Heart left ventricle (tissue), 16 donors: ENCODE measurements around the gene HTR1D. TPM values are rescaled to one million over a fixed set of nuclear protein-coding genes. Genes with fewer than 3 reads are reported as not detected.

Experiments
- ATAC-seq, 4 donors: fragments of 200-7000 bp; cut with Tn5 transposase; one replicate each; pipeline ENCODE4 v1.9.1; 2020 to 2022; ENCODE audit warnings: moderate library complexity in 4 of 4, mild to moderate bottlenecking in 3 of 4, moderate number of reproducible peaks in 1 of 4
- DNase-seq, 5 donors: peaks; one replicate each; pipeline ENCODE4 v3.0.0-alpha.2; 2020
- H3K27ac ChIP-seq, 12 donors: fragments of 200-600 bp; sonication (generic) in 4 of 12; one replicate each; pipeline versions ENCODE4 v1.5.0 to v1.8.0; 2016 to 2022; ENCODE audit warnings: mild to moderate bottlenecking in 2 of 12
- H3K27me3 ChIP-seq, 9 donors: fragments of 200-600 bp; sonication (generic) in 2 of 9; one replicate each; pipeline versions ENCODE4 v1.5.1 to v1.8.0; 2016 to 2022; ENCODE audit warnings: mild to moderate bottlenecking in 3 of 9
- H3K36me3 ChIP-seq, 9 donors: fragments of 200-600 bp; sonication (generic) in 2 of 9; one replicate each; pipeline versions ENCODE4 v1.5.0 to v1.8.0; 2018 to 2022; ENCODE audit warnings: mild to moderate bottlenecking in 2 of 9
- H3K4me1 ChIP-seq, 12 donors: fragments of 200-600 bp; sonication (generic) in 4 of 12; one replicate each; pipeline versions ENCODE4 v1.5.0 to v1.8.0; 2016 to 2022; ENCODE audit warnings: mild to moderate bottlenecking in 3 of 12
- H3K4me3 ChIP-seq, 12 donors: fragments of 200-600 bp; sonication (generic) in 4 of 12; one replicate each; pipeline versions ENCODE4 v1.5.0 to v1.8.0; 2017 to 2022; ENCODE audit warnings: mild to moderate bottlenecking in 9 of 12, moderate library complexity in 4 of 12
- H3K9me3 ChIP-seq, 12 donors: fragments of 200-600 bp; sonication (generic) in 4 of 12; one replicate each; pipeline versions ENCODE4 v1.5.0 to v1.8.0; 2016 to 2022; ENCODE audit warnings: mild to moderate bottlenecking in 1 of 12
- CTCF ChIP-seq, 12 donors: fragments of 200-600 bp; sonication (generic) in 4 of 12; IDR thresholded peaks; one replicate each; pipeline versions ENCODE4 v1.5.0 to v1.8.0; 2018 to 2022; ENCODE audit warnings: antibody characterized with exemption in 12 of 12, mild to moderate bottlenecking in 5 of 12
- POLR2A ChIP-seq, 2 donors: fragments of 450-650 bp; IDR thresholded peaks; one replicate each; pipeline ENCODE4 v1.6.1; 2017; ENCODE audit warnings: antibody characterized with exemption in 2 of 2, mild to moderate bottlenecking in 2 of 2, moderate library complexity in 2 of 2
- WGBS, 4 donors: extraction: QIAGEN DNeasy Blood & Tissue Kit in 2 of 4; methylation state at CpG; one replicate each; pipeline versions ENCODE4 v1.1.5 to v1.1.7; 2013 to 2018; 5-methylcytosine and 5-hydroxymethylcytosine counted together
- intact Hi-C, 10 donors: fragments of 100-400 bp; cut with DNase I; formaldehyde crosslinking; loops; one replicate each; pipeline versions ENCODE4 v1.11.1 to v1.14.2; 2022
- polyA plus RNA-seq, 2 donors: library from polyadenylated mRNA; stranded (reverse); fragments of 200-250 nt; gene quantifications; one replicate each; pipeline ENCODE4 v1.2.3, GENCODE V29; 2013
- total RNA-seq, 9 donors: library from RNA; depleted of rRNA in 2 of 9; stranded (reverse); fragments of >200 nt in 2 of 9; fragmentation: NEBNext Ultra II Directional in 3 of 9; extraction: Animal tissue kit (Norgen Biotek cat#: 25700) in 3 of 9; gene quantifications; one replicate each; pipeline versions ENCODE4 v1.1.0 to v1.2.4, GENCODE V29; 2016 to 2023
- donor health status: ischemic (EF 13 %, LVEDD 7.1; RV severe dilation, severe dysfunction).
- donor health status: healthy with polysubstance abuse.
- donor health status: DM: no; HTN: yes; CAD: no.
- donor health status: DM: no; HTN: no; CAD: no.
- donor health status: ischemic (EF 25% LVEDD 6.9; RV normal size, moderate dysfunction).
- donor health status: ischemic (EF 25% LVEDD 5.7; RV mildly dilated, moderate dysfunction).
- donor health status: healthy.
- donor health status: DM: yes; HTN: yes; CAD: no.
- donor health status: ischemic (EF 35%, LVEDD 5.7; RV mildly dilated, moderate dysfunction).
- donor health status: nonischemic (EF 11% LVEDD 7.7; RV severe dilation, severe dysfunction).
- donor health status: DM: yes; HTN: yes; CAD: no.
- donor health status: PGD.
- donor health status: ischemic (EF 29% LVEDD 5.4; RV normal size, mild dysfunction).
- donor health status: nonischemic (EF 23%, LVEDD 6.1; RV moderate dilation, normal function).

HTR1D gene
- total and polyA plus RNA-seq, 11 donors, result 0.01 to 0.16 (median 0.07) TPM; not detected in 7

GRCh38 chr1:23159963-23160877 is 57.1 kb downstream of the HTR1D start:
- DNase-seq (no peak), ATAC-seq (no peak)
- no peak overlapping the region for H3K27ac ChIP-seq
- H3K4me3 ChIP-seq, result no peak overlapping the region
- no peaks in the 10 kb centered on the region for H3K27me3 ChIP-seq
- H3K36me3 ChIP-seq, result no peaks in the 10 kb centered on the region
- intact Hi-C loops, result no loop called here
- H3K9me3 ChIP-seq, result no peaks in the 10 kb centered on the region
- H3K4me1 ChIP-seq, result peaks cover 0 to 72% (median 39%) of the 10 kb centered on the region in 12 donors
- WGBS, 4 donors, result 47 to 63% (median 55%) methylated on average over 5 of the region's 5 CpGs
- no peak for TF ChIP-seq CTCF (IDR thresholded peaks at IDR 0.05)
- TF ChIP-seq POLR2A (IDR thresholded peaks at IDR 0.05), result no peak

GRCh38 chr1:23156940-23157339 is 60.4 kb downstream of the HTR1D start:
- Histone ChIP-seq H3K4me3 (no peak overlapping the region), H3K36me3 (no peaks in the 10 kb centered on the region), H3K27me3 (no peaks in the 10 kb centered on the region), H3K4me1 (peaks cover 0 to 59% (median 31%) of the 10 kb centered on the region in 12 donors), H3K27ac (no peak overlapping the region), H3K9me3 (no peaks in the 10 kb centered on the region)
- ATAC-seq, result no peak
- 94 to 97% (median 95%) methylated on average over 4 of the region's 4 CpGs for WGBS, 4 donors
- no peak for TF ChIP-seq POLR2A (IDR thresholded peaks at IDR 0.05)
- TF ChIP-seq CTCF (IDR thresholded peaks at IDR 0.05), result no peak
- DNase-seq, result no peak
- intact Hi-C loops, result no loop called here

GRCh38 chr1:23152966-23153684 is 64.2 kb downstream of the HTR1D start:
- no peaks in the 10 kb centered on the region for H3K27me3 ChIP-seq
- H3K36me3 ChIP-seq, result no peaks in the 10 kb centered on the region
- ATAC-seq (no peak), DNase-seq (no peak)
- no peaks in the 10 kb centered on the region for H3K9me3 ChIP-seq
- intact Hi-C loops, result no loop called here
- H3K4me3 ChIP-seq, result no peak overlapping the region
- no peak for TF ChIP-seq POLR2A (IDR thresholded peaks at IDR 0.05)
- no peak for TF ChIP-seq CTCF (IDR thresholded peaks at IDR 0.05)
- WGBS, 4 donors, result 37 to 51% (median 44%) methylated on average over 1 of the region's 1 CpG
- no peak overlapping the region for H3K27ac ChIP-seq
- H3K4me1 ChIP-seq, result peaks cover 0 to 58% (median 29%) of the 10 kb centered on the region in 12 donors

- H3K4me1 ChIP-seq, result peaks cover 0 to 44% (median 25%) of the 10 kb centered on the region in 12 donors
- H3K27ac ChIP-seq, result no peak overlapping the region
Measured at GRCh38 chr1:23150742-23151141, 66.6 kb downstream of the HTR1D start.

More at GRCh38 chr1:23150742-23151141, 66.6 kb downstream of the HTR1D start:
- Histone ChIP-seq H3K9me3 (no peaks in the 10 kb centered on the region), H3K4me3 (no peak overlapping the region), H3K36me3 (peaks cover 0 to 5% (median 0%) of the 10 kb centered on the region in 9 donors), H3K27me3 (no peaks in the 10 kb centered on the region)
- ATAC-seq (no peak), DNase-seq (no peak)
- 78 to 90% (median 83%) methylated on average over 5 of the region's 5 CpGs for WGBS, 4 donors
- TF ChIP-seq CTCF (IDR thresholded peaks at IDR 0.05) (no peak), POLR2A (IDR thresholded peaks at IDR 0.05) (no peak)
- intact Hi-C loops, result no loop called here
